HG03439 (cell line): ENCODE measurements around the gene EXOC3.
"Not testable (repeated sequence)": the region's sequence is repeated elsewhere in the genome, so short reads cannot be mapped to it uniquely, and the experiment has no call there.

ENCODE experiments used
- ATAC-seq: cut with Tn5 transposase; IDR thresholded peaks from one replicate; pipeline ENCODE4 v1.9.1; 2021; ENCODE audit warnings: mild to moderate bottlenecking, moderate library complexity; ENCODE audit not compliant: unreplicated experiment

EXOC3 gene

DNA sequence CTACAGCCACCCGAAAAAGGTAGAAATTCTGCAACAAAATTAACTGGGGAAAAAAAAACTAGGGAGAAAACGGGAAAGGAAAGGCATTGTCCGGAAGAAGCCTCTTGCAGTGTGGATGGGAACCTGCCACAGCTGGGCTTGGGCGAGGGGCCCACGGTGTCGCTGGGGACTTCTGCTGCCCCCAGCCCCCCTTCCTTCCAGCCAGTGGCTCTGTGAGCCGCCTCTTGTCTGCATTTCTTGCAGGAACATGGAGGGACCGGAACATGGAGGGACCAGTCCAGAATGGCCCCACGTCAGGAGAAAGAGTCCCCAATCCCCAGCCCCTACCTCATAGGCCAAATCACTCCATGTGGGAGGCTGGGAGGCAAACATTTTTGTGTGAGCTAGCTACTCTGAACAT is 36.9 kb upstream of the EXOC3 start:
- no peak for ATAC-seq

DNA sequence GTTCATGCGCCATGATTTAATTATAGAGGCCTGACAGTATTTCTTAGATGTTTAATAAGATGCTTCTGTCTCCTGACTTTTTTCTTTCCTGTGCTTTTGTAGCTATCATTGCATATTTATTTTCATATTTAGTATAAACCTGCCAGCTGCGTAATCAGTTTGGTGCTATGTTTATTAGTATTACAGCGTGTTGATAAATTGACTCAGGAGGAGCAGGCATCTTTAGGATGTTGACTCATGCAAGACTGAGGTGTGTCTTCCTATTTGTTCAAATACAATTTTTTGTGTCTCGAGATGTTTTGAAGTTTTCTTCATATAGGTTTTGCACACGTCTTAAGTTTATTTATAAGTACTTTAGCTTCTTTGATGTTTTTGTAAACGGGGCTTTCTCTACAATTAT is 35.9 kb upstream of the EXOC3 start:
- ATAC-seq = no peak

DNA sequence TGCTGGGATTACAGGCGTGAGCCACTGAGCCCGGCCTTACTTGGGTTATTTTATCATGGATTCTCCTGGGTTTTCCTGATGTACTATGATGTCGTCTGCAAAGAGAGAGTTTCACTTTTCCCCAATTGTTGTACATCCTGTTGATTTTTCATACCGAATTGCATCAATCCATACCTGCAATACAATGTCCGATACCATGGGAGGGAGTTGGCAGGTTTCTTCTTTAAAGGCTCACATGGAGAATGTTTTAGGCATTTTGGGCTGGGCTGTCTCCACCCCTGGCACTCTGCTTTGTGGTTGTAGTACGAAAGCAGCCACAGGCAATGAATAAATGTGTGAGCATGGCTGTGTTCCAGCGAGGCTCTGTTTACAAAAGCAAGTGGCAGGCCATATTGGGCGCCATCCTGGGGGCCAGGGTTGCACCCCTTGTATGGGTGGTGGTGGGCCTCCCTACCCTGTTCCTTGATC is 35.1 kb upstream of the EXOC3 start:
- no peak for ATAC-seq

- ATAC-seq = no peak
Observed at GRCh38 chr5:410911-411517, 32.0 kb upstream of the EXOC3 start.

DNA sequence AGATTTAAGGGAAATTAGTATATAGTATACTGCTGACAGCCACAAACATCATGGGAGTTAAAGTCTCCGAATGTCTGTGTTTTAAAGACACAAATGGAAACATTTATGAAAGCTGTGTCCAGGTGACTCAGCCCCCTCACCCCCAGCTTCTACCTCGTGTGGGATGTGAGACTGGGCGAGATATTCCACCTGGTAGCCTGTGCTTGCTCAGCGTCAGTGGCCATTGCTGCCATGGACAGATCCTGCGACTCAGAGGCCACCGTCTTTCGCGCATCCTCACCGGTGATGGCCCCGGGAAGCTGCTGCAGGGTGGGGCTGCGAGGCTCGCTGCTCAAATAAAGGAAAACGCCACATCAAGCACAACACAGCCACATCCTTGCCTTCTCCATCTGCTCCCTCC is 31.2 kb upstream of the EXOC3 start:
- no peak for ATAC-seq

DNA sequence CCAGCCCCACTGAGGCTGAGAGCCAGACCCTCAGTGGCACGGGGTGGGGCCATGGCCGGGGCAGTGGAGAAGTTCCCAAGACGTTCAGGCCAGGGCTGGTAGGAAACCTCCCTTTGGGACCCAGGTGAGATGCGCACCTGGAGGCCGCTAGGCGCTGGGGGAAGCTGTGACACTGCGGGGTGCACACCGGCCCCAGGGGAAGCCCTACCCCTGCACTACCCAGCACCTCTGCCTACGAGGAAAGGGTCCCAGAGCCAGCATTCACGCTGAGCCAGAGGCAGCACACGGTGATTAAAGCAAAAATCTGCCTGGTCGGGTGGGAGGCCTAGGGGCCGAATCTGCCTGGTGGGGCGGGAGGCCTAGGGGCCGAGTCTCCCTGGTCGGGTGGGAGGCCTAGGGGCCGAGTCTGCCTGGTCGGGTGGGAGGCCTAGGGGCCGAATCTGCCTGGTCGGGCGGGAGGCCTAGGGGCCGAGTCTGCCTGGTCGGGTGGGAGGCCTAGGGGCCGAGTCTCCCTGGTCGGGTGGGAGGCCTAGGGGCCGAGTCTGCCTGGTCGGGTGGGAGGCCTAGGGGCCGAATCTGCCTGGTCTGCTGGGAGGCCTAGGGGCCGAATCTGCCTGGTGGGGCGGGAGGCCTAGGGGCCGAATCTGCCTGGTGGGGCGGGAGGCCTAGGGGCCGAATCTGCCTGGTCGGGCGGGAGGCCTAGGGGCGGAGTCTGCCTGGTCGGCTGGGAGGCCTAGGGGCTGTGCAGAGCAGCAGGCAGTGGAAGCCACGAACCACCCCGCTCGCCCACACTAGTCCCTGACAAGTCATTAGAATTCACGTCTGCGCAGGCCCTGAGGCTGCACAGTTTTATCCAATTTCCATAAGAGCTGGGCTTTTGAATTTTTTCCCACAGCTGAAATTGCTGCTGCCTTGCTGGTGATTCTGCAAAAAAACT is 27.7 kb upstream of the EXOC3 start:
- ATAC-seq = not testable (repeated sequence)

- no peak for ATAC-seq
Observed at GRCh38 chr5:415928-416635, 26.9 kb upstream of the EXOC3 start.

DNA sequence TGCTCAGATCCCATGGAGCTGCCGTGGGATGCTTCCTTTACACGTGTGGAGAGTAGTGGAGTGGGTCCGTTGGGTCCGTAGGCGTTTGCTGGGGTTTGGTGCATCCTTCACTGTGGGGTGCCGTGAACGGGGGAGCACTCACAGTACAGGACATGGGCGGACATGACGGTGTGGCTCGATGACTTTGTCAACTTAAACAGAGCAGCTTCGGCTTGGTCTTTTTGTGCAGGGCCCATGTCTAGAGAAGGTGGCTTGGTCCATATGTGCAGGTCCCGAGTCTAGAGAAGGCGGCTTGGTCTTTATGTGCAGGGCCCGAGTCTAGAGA is 26.4 kb upstream of the EXOC3 start:
- ATAC-seq = no peak

- ATAC-seq = no peak
Observed at GRCh38 chr5:417301-418161, 25.4 kb upstream of the EXOC3 start.

DNA sequence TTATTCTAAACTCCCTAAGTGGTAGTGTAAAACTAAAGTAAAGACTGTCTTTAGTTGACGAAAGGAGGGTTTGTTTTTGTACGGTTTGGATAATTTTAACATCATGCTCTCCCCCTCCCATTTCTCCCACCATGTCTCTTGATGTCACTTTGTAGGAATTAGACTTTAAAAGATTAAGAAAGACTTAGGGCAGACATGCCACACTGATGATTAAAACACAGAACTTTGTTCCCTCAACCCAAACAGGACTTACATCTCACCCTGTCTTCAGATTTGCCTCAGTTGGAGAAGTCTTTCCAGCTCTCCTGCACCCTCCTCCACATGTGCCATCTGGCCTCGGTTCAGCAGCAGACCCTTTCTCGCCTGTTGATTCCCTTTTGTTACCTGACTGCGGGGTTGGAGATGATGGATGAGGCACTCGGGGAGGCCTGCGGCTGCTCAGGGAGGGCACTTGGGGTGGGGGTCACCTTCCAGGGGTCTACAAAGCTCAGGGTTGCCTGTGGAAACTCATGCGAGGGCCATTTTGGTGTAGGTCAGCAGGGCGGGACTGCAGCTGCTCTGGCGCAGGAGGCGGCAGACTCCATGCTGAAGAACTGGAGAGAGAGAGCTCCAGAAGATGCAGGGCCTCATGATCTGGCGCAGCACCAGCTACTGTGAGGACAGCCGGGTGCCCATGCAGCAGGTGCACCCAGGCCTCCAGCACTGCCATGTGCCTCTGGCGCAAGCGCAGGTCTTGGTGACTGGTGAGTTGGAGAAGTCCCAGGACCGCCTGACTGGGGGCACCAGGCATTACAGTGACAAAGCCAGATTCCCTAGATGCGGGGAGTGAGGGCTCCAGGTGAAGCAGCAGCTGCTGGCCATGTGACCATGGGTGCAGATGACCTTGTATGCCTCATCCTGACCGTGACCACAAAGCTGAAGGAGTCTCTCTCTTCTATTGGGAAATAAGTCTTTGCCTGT is 24.5 kb upstream of the EXOC3 start:
- ATAC-seq = no peak

DNA sequence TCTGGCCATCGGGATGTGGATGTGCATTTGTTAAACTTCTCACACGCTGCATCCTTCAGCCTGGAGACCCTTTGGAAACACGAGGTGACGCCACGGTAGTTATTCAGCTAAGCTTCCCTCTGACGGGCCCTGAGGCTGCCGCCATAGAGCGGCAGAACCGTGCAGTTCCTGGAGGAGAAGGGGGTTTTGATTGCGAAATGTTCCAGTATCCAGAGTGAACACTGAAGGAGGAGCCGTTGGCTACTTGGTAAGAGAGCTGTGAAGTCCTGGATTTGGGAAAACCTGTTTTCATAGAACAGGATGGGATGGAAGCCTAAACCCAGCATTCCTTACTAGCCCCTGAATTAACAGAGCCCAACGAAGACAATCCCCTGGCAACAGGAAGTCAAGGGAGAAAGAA is 23.0 kb upstream of the EXOC3 start:
- no peak for ATAC-seq

DNA sequence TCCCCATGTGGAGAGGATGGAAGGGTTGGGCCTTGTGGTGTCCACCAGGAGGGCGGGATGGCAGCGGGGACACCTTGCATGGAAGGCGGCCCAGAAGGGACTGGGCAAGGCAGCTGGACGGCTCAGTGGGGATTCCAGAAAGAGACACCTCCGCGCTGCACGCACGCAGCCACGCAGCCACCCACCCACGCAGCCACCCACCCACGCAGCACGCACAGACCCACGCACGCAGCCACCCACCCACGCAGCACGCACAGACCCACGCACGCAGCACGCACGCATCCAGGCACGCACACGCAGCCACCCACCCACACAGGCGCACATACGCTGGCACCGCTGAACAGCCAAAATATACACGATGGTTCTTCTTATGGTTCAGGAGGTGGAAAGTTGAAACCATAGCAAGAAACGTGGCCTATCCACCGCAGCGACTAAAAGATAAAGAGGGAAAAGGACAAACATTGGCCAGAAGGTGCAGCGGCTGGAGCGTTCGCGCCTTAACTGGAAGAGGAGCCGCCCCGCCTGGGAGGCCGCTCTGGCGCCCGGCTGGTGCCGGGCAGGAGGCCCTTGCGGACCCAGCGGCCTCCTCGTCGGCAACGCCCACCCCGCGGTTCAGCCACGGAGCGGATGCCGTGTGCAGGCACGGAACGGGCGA is 22.2 kb upstream of the EXOC3 start:
- no peak for ATAC-seq

GRCh38 chr5:421287-421880 is 21.6 kb upstream of the EXOC3 start:
- ATAC-seq = no peak

DNA sequence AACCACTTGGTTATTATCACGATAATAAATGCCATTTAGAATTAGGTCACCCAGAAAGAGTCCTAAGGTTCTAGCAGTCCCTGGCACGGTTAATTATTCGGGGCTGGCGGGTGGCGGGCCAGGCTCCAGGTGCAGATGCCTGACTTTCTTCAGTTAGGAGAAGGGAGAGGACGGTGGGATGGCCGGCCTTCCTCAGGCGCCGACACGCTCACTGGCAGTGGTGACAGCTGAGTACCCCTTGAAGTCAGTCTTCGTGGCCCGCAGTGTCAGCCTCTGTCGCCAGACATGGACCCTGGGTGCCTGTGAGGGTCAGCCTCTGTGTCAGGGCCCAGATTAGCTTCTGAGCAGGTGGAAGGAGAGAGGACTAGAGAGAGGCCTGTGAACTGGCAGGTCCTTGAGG is 21.1 kb upstream of the EXOC3 start:
- ATAC-seq = no peak

GRCh38 chr5:422323-423232 is 20.4 kb upstream of the EXOC3 start:
- no peak for ATAC-seq

- ATAC-seq = no peak
Observed at GRCh38 chr5:423233-423565, 19.8 kb upstream of the EXOC3 start.

- ATAC-seq = no peak
Observed at GRCh38 chr5:423626-424261, 19.2 kb upstream of the EXOC3 start.
